Neural progenitor cell (in vitro differentiated cells): ENCODE results near the gene SLC7A7. TPM values are rescaled to one million over a fixed set of nuclear protein-coding genes. Genes with fewer than 3 reads are reported as not detected.

ENCODE experiments used
- DNase-seq: peaks from one replicate; pipeline ENCODE4 v3.0.0-alpha.2; 2016; ENCODE audit warnings: low spot score
- H2AFZ ChIP-seq: fragments of 200-600 bp; sonication (generic); replicated peaks from 2 replicates; pipeline ENCODE4 v1.6.1; 2016; ENCODE audit warnings: antibody characterized with exemption
- H3F3A ChIP-seq: fragments of 200-600 bp; sonication (generic); 2 replicates; pipeline ENCODE4 v1.6.1; 2016; ENCODE audit warnings: antibody characterized with exemption, low read depth
- H3K27ac ChIP-seq: fragments of 200-600 bp; sonication (generic); 2 replicates; pipeline ENCODE4 v1.5.1; 2016; ENCODE audit warnings: mild to moderate bottlenecking
- H3K27me3 ChIP-seq: fragments of 200-600 bp; sonication (generic); 2 replicates; pipeline ENCODE4 v1.6.1; 2016; ENCODE audit warnings: mild to moderate bottlenecking, moderate library complexity
- H3K36me3 ChIP-seq: fragments of 200-600 bp; sonication (generic); 2 replicates; pipeline ENCODE4 v1.5.1; 2016
- H3K4me1 ChIP-seq: fragments of 200-600 bp; sonication (generic); 2 replicates; pipeline ENCODE4 v1.6.1; 2016; ENCODE audit warnings: mixed run types
- H3K4me2 ChIP-seq: fragments of 200-600 bp; sonication (generic); 2 replicates; pipeline ENCODE4 v1.6.1; 2016
- H3K4me3 ChIP-seq: fragments of 200-600 bp; sonication (generic); 2 replicates; pipeline ENCODE4 v1.5.1; 2016
- H3K79me2 ChIP-seq: fragments of 200-600 bp; sonication (generic); 2 replicates; pipeline ENCODE4 v1.6.1; 2016; ENCODE audit warnings: low read depth
- H3K9ac ChIP-seq: fragments of 200-600 bp; sonication (generic); 2 replicates; pipeline ENCODE4 v1.6.1; 2016
- H3K9me3 ChIP-seq: fragments of 200-600 bp; sonication (generic); 2 replicates; pipeline ENCODE4 v1.5.1; 2016; ENCODE audit warnings: low read depth
- H4K20me1 ChIP-seq: fragments of 200-600 bp; sonication (generic); 2 replicates; pipeline ENCODE4 v1.6.1; 2016; ENCODE audit warnings: low read depth
- H3K27ac Mint-ChIP-seq: 3 replicates; pipeline ENCODE4 v1.8.0; 2021; ENCODE audit warnings: mixed read lengths
- H3K27me3 Mint-ChIP-seq: 2 replicates; pipeline ENCODE4 v1.8.0; 2022; ENCODE audit warnings: low read depth, mild to moderate bottlenecking, inconsistent platforms, moderate library complexity, mixed read lengths; ENCODE audit not compliant: insufficient read depth
- H3K36me3 Mint-ChIP-seq: 3 replicates; pipeline ENCODE4 v1.8.0; 2021; ENCODE audit warnings: mixed read lengths
- H3K4me1 Mint-ChIP-seq: 3 replicates; pipeline ENCODE4 v1.8.0; 2021; ENCODE audit warnings: mixed read lengths
- H3K4me3 Mint-ChIP-seq: 3 replicates; pipeline ENCODE4 v1.8.0; 2021; ENCODE audit warnings: mild to moderate bottlenecking, moderate library complexity, mixed read lengths
- H3K9me3 Mint-ChIP-seq: 3 replicates; pipeline ENCODE4 v1.8.0; 2020; ENCODE audit warnings: mixed read lengths
- CTCF ChIP-seq: fragments of 200-600 bp; sonication (generic); IDR thresholded peaks from 2 replicates; pipeline ENCODE4 v1.5.1; 2017; ENCODE audit warnings: antibody characterized with exemption, mild to moderate bottlenecking
- EZH2 ChIP-seq: fragments of 200-600 bp; sonication (generic); IDR thresholded peaks from 2 replicates; pipeline ENCODE4 v1.6.1; 2017; ENCODE audit warnings: antibody characterized with exemption, mild to moderate bottlenecking, moderate library complexity
- EZH2phosphoT487 ChIP-seq: fragments of 200-600 bp; sonication (generic); IDR thresholded peaks from 2 replicates; pipeline ENCODE4 v1.6.1; 2017; ENCODE audit warnings: antibody characterized with exemption
- total RNA-seq: library from RNA; depleted of rRNA; stranded (reverse); fragments of >200 nt; gene quantifications from 2 replicates; pipeline ENCODE4 v1.2.3, GENCODE V29; 2015; ENCODE audit warnings: low replicate concordance

The SLC7A7 gene
- total RNA-seq, 1 donor from 2014 or later = 5.6 TPM

DNA sequence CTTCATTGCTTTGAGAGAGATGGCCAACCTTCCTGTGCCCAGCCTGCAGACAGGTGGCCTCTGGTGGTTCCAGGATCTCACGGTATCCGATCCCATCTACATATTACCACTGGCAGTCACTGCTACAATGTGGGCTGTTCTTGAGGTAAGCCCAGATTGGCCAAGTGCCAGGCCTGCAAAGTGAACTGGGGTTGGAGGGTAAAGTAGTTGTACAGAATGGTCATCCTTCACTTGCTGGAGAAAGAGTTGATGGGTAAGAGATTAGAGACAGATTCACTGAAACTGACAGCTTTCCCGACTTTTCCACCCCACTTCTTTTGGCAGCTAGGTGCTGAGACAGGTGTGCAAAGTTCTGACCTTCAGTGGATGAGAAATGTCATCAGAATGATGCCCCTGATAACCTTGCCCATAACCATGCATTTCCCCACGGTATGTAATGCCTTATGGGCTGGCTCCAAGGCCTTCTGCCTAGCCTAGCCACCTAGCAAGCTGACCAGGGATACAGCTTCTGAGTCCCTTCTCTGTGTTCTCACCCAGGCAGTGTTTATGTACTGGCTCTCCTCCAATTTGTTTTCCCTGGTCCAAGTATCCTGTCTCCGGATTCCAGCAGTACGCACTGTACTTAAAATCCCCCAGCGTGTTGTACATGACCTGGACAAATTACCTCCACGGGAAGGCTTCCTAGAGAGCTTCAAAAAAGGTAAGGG, 44.6 kb downstream of the SLC7A7 start:
- no peaks in the 10 kb centered on the region for H3K27me3 ChIP-seq
- H3K27me3 Mint-ChIP-seq = peaks cover 2% of the 10 kb centered on the region
- no peak overlapping the region for H3K9ac ChIP-seq
- no peaks in the 10 kb centered on the region for H4K20me1 ChIP-seq
- H3K4me1 Mint-ChIP-seq = peaks cover 20% of the 10 kb centered on the region
- no peak overlapping the region for H3K27ac Mint-ChIP-seq
- peaks cover 3% of the 10 kb centered on the region for H3K9me3 Mint-ChIP-seq
- H3K4me2 ChIP-seq = no peak overlapping the region
- no peak for TF ChIP-seq CTCF
- no peak for DNase-seq
- peaks cover 28% of the 10 kb centered on the region for H3K79me2 ChIP-seq
- H3K36me3 ChIP-seq = no peaks in the 10 kb centered on the region
- no peaks in the 10 kb centered on the region for H3K9me3 ChIP-seq
- H2AFZ ChIP-seq = no peak overlapping the region
- H3K4me3 ChIP-seq = no peak overlapping the region
- H3F3A ChIP-seq = peaks cover 12% of the 10 kb centered on the region
- H3K36me3 Mint-ChIP-seq = peaks cover 36% of the 10 kb centered on the region
- H3K27ac ChIP-seq = no peak overlapping the region
- peaks cover 15% of the 10 kb centered on the region for H3K4me1 ChIP-seq
- no peak overlapping the region for H3K4me3 Mint-ChIP-seq

DNA sequence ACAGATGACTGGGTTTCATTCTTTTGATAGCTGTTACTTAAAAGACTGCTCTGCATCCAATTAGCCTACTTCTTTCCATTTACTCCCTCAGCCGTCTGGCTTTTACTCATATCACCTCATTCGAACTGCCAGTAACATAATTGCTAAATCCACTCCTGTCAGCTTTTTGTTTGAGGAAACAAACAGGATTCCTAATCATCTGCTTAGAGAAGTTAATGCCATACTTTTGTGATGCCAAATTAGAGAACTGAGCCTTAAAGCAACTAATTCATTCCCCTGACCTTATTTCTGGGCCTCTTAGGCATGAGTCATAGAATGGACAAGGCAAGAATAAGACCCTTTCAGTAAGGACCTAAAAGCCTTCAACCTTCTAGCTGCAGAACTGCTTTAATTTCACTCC, 45.9 kb downstream of the SLC7A7 start:
- H3K4me1 Mint-ChIP-seq = peaks cover 20% of the 10 kb centered on the region
- Histone ChIP-seq H3K27me3 (no peaks in the 10 kb centered on the region), H3K9ac (no peak overlapping the region), H3K4me2 (no peak overlapping the region), H2AFZ (no peak overlapping the region), H3K36me3 (no peaks in the 10 kb centered on the region), H3K4me1 (peaks cover 16% of the 10 kb centered on the region), H3K4me3 (no peak overlapping the region), H3K27ac (no peak overlapping the region), H4K20me1 (no peaks in the 10 kb centered on the region), H3F3A (peaks cover 12% of the 10 kb centered on the region), H3K9me3 (no peaks in the 10 kb centered on the region), H3K79me2 (peaks cover 28% of the 10 kb centered on the region)
- H3K27me3 Mint-ChIP-seq = peaks cover 2% of the 10 kb centered on the region
- DNase-seq = no peak
- peaks cover 5% of the 10 kb centered on the region for H3K9me3 Mint-ChIP-seq
- peaks cover 35% of the 10 kb centered on the region for H3K36me3 Mint-ChIP-seq
- peak overlapping the region; percentile 44 for H3K4me3 Mint-ChIP-seq
- no peak for TF ChIP-seq EZH2
- TF ChIP-seq CTCF = no peak
- no peak for TF ChIP-seq EZH2phosphoT487
- H3K27ac Mint-ChIP-seq = no peak overlapping the region

- no peaks in the 10 kb centered on the region for H3K36me3 ChIP-seq
- H3K27me3 ChIP-seq = no peaks in the 10 kb centered on the region
- H3K36me3 Mint-ChIP-seq = peaks cover 35% of the 10 kb centered on the region
- no peak overlapping the region for H3K9ac ChIP-seq
- no peaks in the 10 kb centered on the region for H3K9me3 ChIP-seq
- TF ChIP-seq EZH2 (no peak), CTCF (no peak), EZH2phosphoT487 (no peak)
- H3K4me3 Mint-ChIP-seq = peak overlapping the region; percentile 44
- peaks cover 8% of the 10 kb centered on the region for H3F3A ChIP-seq
- peaks cover 20% of the 10 kb centered on the region for H3K4me1 Mint-ChIP-seq
- H3K27ac Mint-ChIP-seq = no peak overlapping the region
- peaks cover 5% of the 10 kb centered on the region for H3K9me3 Mint-ChIP-seq
- H3K4me1 ChIP-seq = peaks cover 13% of the 10 kb centered on the region
- no peak overlapping the region for H3K4me2 ChIP-seq
- no peak overlapping the region for H3K27ac ChIP-seq
- H3K27me3 Mint-ChIP-seq = peaks cover 2% of the 10 kb centered on the region
- no peak overlapping the region for H3K4me3 ChIP-seq
- H3K79me2 ChIP-seq = peaks cover 28% of the 10 kb centered on the region
- no peak overlapping the region for H2AFZ ChIP-seq
- DNase-seq = no peak
- H4K20me1 ChIP-seq = no peaks in the 10 kb centered on the region
Measured at GRCh38 chr14:22768947-22769346, 46.3 kb downstream of the SLC7A7 start.
